ENCODE measurements around the gene SPIRE2.

SPIRE2 gene

DNA sequence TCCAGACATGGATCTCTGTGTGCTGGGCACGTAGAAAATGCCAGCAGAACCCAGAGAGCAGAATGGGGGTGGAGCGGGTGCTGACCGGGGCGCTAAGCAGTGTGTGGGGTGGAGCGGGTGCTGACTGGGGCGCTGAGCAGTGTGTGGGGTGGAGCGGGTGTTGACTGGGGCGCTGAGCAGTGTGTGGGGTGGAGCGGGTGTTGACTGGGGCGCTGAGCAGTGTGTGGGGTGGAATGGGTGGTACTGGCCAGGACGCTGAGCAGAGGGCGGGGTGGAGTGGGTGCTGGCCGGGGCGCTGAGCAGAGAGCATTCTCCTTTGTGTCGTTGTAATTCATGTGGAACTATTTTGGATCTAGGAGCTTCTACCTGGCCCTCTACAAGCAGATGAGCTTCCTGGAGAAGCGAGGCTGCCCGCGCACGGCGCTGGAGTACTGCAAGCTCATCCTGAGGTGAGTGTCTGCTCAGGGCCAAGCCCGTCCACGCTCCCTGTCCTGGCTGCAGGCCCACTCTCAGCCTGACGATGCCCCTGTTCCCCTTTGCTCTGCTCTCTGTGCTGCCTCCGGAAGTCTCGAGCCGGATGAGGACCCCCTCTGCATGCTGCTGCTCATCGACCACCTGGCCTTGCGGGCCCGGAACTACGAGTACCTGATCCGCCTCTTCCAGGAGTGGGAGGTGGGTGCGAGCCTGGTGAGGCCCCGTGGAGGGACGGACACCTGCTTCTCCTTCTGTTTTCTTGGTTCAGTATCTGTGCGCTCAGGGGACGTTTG, 70.1 kb downstream of the SPIRE2 start:
- no peak overlapping the region for H2BK12ac ChIP-seq (ENCODE audit: low read length in 2 of 2)
- H3K9me3 ChIP-seq (ENCODE audit: control insufficient read depth, low read length), result no peaks in the 10 kb centered on the region
- peaks cover 80 to 85% of the 10 kb centered on the region in 2 experiments for H3K36me3 ChIP-seq (ENCODE audit: control insufficient read depth in 1 of 2, insufficient read depth in 2 of 2, low read depth in 1 of 2, low read length in 2 of 2)
- H2AFZ ChIP-seq (ENCODE audit: low read depth, low read length), result no peak overlapping the region
- H3K4me3 ChIP-seq (ENCODE audit: insufficient read depth in 1 of 2, low read depth in 1 of 2, low read length in 2 of 2), result no peak overlapping the region
- H4K91ac ChIP-seq (ENCODE audit: low read length), result no peak overlapping the region
- H3K18ac ChIP-seq (ENCODE audit: low read depth in 1 of 2, low read length in 2 of 2), result no peak overlapping the region
- peaks cover 47% of the 10 kb centered on the region for H3K79me1 ChIP-seq (replicated peaks; ENCODE audit: low read length, poor library complexity, severe bottlenecking)
- no peak overlapping the region for H2AK5ac ChIP-seq (ENCODE audit: low read length, severe bottlenecking)
- H3K4me2 ChIP-seq (ENCODE audit: low read length, poor library complexity, severe bottlenecking), result no peak overlapping the region
- H3K4ac ChIP-seq (ENCODE audit: low read depth in 1 of 2, low read length in 2 of 2), result no peak overlapping the region
- H3K27ac ChIP-seq (ENCODE audit: low read length, poor library complexity, severe bottlenecking), result no peak overlapping the region
- no peak for DNase-seq
- no peak overlapping the region for H3K9ac ChIP-seq (ENCODE audit: low read length)
- 98% methylated on average over 36 of the region's 36 CpGs for WGBS
- no peak overlapping the region for H3K23ac ChIP-seq (ENCODE audit: low read length in 2 of 2)
- H2BK15ac ChIP-seq (ENCODE audit: low read depth, poor library complexity, severe bottlenecking), result no peak overlapping the region
- no peak overlapping the region for H2BK5ac ChIP-seq (ENCODE audit: low read depth, low read length, poor library complexity, severe bottlenecking)
- no peak overlapping the region for H2BK120ac ChIP-seq (ENCODE audit: low read depth, low read length)
- H3K27me3 ChIP-seq (ENCODE audit: control insufficient read depth in 1 of 2, insufficient read depth in 1 of 2, low read length in 2 of 2), result no peaks in the 10 kb centered on the region
- H4K8ac ChIP-seq (ENCODE audit: low read length), result no peak overlapping the region
- no peaks in the 10 kb centered on the region for H3K4me1 ChIP-seq (ENCODE audit: control insufficient read depth, insufficient read depth, low read depth, low read length)
- no peak overlapping the region for H3K14ac ChIP-seq (ENCODE audit: low read length in 2 of 2)

DNA sequence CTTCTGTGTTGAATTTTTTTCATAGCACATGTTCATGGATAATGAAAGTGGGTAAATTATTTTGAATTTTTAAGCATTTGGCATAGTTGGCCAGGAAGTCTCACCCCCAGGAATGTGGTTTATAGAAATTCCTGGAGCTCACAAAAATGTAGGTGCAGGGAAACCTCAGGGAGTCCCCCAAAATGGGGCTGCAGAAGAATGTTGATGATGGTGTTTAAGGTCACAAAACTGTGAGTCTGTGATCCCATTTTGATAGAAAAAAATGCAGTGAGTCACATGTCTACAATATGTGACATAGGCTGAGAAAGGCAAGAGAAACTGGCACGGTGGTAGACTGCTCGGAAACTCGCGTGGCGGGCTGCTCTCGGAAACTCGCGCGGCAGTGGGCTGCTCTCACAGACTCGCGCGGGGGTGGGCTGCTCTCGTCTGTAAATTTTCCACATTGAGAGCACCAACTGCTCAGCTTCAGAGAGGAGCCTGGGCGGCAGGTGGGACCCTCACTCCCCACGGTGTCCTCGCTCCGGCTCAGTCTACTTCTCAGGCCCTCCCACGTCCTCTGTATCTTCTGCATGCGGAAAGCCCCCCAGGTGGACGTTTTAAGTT, 71.7 kb downstream of the SPIRE2 start:
- H3K23ac ChIP-seq (ENCODE audit: low read length in 2 of 2), result no peak overlapping the region
- H3K4me2 ChIP-seq (ENCODE audit: low read length, poor library complexity, severe bottlenecking), result no peak overlapping the region
- H2BK5ac ChIP-seq (ENCODE audit: low read depth, low read length, poor library complexity, severe bottlenecking), result no peak overlapping the region
- no peak overlapping the region for H3K9ac ChIP-seq (ENCODE audit: low read length)
- no peak overlapping the region for H4K8ac ChIP-seq (ENCODE audit: low read length)
- WGBS, result 95% methylated on average over 20 of the region's 20 CpGs
- H3K4me3 ChIP-seq (ENCODE audit: insufficient read depth in 1 of 2, low read depth in 1 of 2, low read length in 2 of 2), result no peak overlapping the region
- peaks cover 46% of the 10 kb centered on the region for H3K79me1 ChIP-seq (replicated peaks; ENCODE audit: low read length, poor library complexity, severe bottlenecking)
- H3K18ac ChIP-seq (ENCODE audit: low read depth in 1 of 2, low read length in 2 of 2), result no peak overlapping the region
- no peak overlapping the region for H2BK15ac ChIP-seq (ENCODE audit: low read depth, poor library complexity, severe bottlenecking)
- H2AK5ac ChIP-seq (ENCODE audit: low read length, severe bottlenecking), result no peak overlapping the region
- no peaks in the 10 kb centered on the region for H3K4me1 ChIP-seq (ENCODE audit: control insufficient read depth, insufficient read depth, low read depth, low read length)
- no peak overlapping the region for H2BK12ac ChIP-seq (ENCODE audit: low read length in 2 of 2)
- no peak overlapping the region for H3K4ac ChIP-seq (ENCODE audit: low read depth in 1 of 2, low read length in 2 of 2)
- no peaks in the 10 kb centered on the region for H3K27me3 ChIP-seq (ENCODE audit: control insufficient read depth in 1 of 2, insufficient read depth in 1 of 2, low read length in 2 of 2)
- H4K91ac ChIP-seq (ENCODE audit: low read length), result no peak overlapping the region
- H2BK120ac ChIP-seq (ENCODE audit: low read depth, low read length), result no peak overlapping the region
- H2AFZ ChIP-seq (ENCODE audit: low read depth, low read length), result no peak overlapping the region
- DNase-seq, result no peak
- H3K14ac ChIP-seq (ENCODE audit: low read length in 2 of 2), result no peak overlapping the region
- no peaks in the 10 kb centered on the region for H3K9me3 ChIP-seq (ENCODE audit: control insufficient read depth, low read length)
- no peak overlapping the region for H3K27ac ChIP-seq (ENCODE audit: low read length, poor library complexity, severe bottlenecking)
- peaks cover 81 to 85% of the 10 kb centered on the region in 2 experiments for H3K36me3 ChIP-seq (ENCODE audit: control insufficient read depth in 1 of 2, insufficient read depth in 2 of 2, low read depth in 1 of 2, low read length in 2 of 2)

DNA sequence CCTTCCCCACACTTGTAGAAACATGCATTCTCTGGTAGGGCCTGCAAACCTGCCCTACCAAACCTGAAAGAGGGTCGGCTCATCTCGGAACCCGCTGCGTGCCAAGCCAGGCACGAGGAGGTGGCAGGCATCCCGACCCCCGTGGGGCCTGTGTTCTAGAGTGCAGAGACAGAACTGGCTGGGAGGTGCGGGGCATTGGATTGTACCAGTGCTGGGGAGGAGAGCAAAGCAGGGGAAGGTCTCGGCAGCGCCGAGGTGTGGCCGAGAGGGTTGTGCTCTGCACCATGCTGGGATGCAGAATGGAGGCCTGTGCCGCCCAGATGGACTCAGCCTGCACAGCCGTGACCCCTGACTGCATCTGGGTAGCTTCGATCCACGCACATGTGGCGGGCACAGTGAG, 72.6 kb downstream of the SPIRE2 start:
- H3K9ac ChIP-seq (ENCODE audit: low read length), result no peak overlapping the region
- peaks cover 81 to 85% of the 10 kb centered on the region in 2 experiments for H3K36me3 ChIP-seq (ENCODE audit: control insufficient read depth in 1 of 2, insufficient read depth in 2 of 2, low read depth in 1 of 2, low read length in 2 of 2)
- H3K27me3 ChIP-seq (ENCODE audit: control insufficient read depth in 1 of 2, insufficient read depth in 1 of 2, low read length in 2 of 2), result no peaks in the 10 kb centered on the region
- H3K18ac ChIP-seq (ENCODE audit: low read depth in 1 of 2, low read length in 2 of 2), result no peak overlapping the region
- H3K27ac ChIP-seq (ENCODE audit: low read length, poor library complexity, severe bottlenecking), result no peak overlapping the region
- no peak overlapping the region for H2AFZ ChIP-seq (ENCODE audit: low read depth, low read length)
- DNase-seq, result no peak
- no peak overlapping the region for H3K4me3 ChIP-seq (ENCODE audit: insufficient read depth in 1 of 2, low read depth in 1 of 2, low read length in 2 of 2)
- no peaks in the 10 kb centered on the region for H3K4me1 ChIP-seq (ENCODE audit: control insufficient read depth, insufficient read depth, low read depth, low read length)
- no peak overlapping the region for H3K4ac ChIP-seq (ENCODE audit: low read depth in 1 of 2, low read length in 2 of 2)
- H3K79me1 ChIP-seq (replicated peaks; ENCODE audit: low read length, poor library complexity, severe bottlenecking), result peaks cover 39% of the 10 kb centered on the region
- no peaks in the 10 kb centered on the region for H3K9me3 ChIP-seq (ENCODE audit: control insufficient read depth, low read length)
- no peak overlapping the region for H2BK120ac ChIP-seq (ENCODE audit: low read depth, low read length)
- no peak overlapping the region for H3K23ac ChIP-seq (ENCODE audit: low read length in 2 of 2)
- no peak overlapping the region for H2BK5ac ChIP-seq (ENCODE audit: low read depth, low read length, poor library complexity, severe bottlenecking)
- H3K14ac ChIP-seq (ENCODE audit: low read length in 2 of 2), result no peak overlapping the region
- no peak overlapping the region for H4K8ac ChIP-seq (ENCODE audit: low read length)
- no peak overlapping the region for H2AK5ac ChIP-seq (ENCODE audit: low read length, severe bottlenecking)
- no peak overlapping the region for H4K91ac ChIP-seq (ENCODE audit: low read length)
- H3K4me2 ChIP-seq (ENCODE audit: low read length, poor library complexity, severe bottlenecking), result no peak overlapping the region
- no peak overlapping the region for H2BK12ac ChIP-seq (ENCODE audit: low read length in 2 of 2)
- H2BK15ac ChIP-seq (ENCODE audit: low read depth, poor library complexity, severe bottlenecking), result no peak overlapping the region
- 98% methylated on average over 17 of the region's 17 CpGs for WGBS

DNA sequence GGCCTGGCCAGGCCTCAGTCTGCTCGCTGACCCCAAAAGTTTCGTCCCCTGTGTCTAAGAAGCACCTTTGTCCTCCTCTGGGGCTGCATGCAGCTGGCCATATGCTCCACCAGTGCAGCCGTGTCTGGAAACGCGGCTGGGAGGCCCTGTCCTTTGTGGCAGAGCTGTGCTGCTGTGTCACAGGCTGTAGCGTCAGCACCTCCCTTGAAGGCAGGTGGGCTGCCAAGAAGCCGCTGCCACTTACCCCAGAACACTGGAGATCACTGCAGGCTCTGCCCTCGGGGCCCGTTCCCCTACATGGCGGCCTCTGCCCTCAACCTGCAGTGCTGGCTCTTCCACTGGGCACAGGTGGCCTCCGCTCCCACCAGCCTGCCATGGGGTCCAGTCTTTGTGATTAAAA, 74.7 kb downstream of the SPIRE2 start:
- H2AFZ ChIP-seq (ENCODE audit: low read depth, low read length), result no peak overlapping the region
- H3K9ac ChIP-seq (ENCODE audit: low read length), result no peak overlapping the region
- 98% methylated on average over 11 of the region's 11 CpGs for WGBS
- H3K9me3 ChIP-seq (ENCODE audit: control insufficient read depth, low read length), result no peaks in the 10 kb centered on the region
- no peak overlapping the region for H3K4me2 ChIP-seq (ENCODE audit: low read length, poor library complexity, severe bottlenecking)
- H3K14ac ChIP-seq (ENCODE audit: low read length in 2 of 2), result peak overlapping the region in 1 of 2 experiments; percentile 38
- H2BK12ac ChIP-seq (ENCODE audit: low read length in 2 of 2), result peak overlapping the region in 1 of 2 experiments; percentile 25
- H4K91ac ChIP-seq (ENCODE audit: low read length), result no peak overlapping the region
- H3K4ac ChIP-seq (ENCODE audit: low read depth in 1 of 2, low read length in 2 of 2), result no peak overlapping the region
- H3K27ac ChIP-seq (ENCODE audit: low read length, poor library complexity, severe bottlenecking), result no peak overlapping the region
- no peaks in the 10 kb centered on the region for H3K4me1 ChIP-seq (ENCODE audit: control insufficient read depth, insufficient read depth, low read depth, low read length)
- H4K8ac ChIP-seq (ENCODE audit: low read length), result no peak overlapping the region
- H3K27me3 ChIP-seq (ENCODE audit: control insufficient read depth in 1 of 2, insufficient read depth in 1 of 2, low read length in 2 of 2), result no peaks in the 10 kb centered on the region
- DNase-seq, result no peak
- no peak overlapping the region for H3K18ac ChIP-seq (ENCODE audit: low read depth in 1 of 2, low read length in 2 of 2)
- no peak overlapping the region for H3K23ac ChIP-seq (ENCODE audit: low read length in 2 of 2)
- no peak overlapping the region for H2BK15ac ChIP-seq (ENCODE audit: low read depth, poor library complexity, severe bottlenecking)
- no peak overlapping the region for H2BK5ac ChIP-seq (ENCODE audit: low read depth, low read length, poor library complexity, severe bottlenecking)
- H3K36me3 ChIP-seq (ENCODE audit: control insufficient read depth in 1 of 2, insufficient read depth in 2 of 2, low read depth in 1 of 2, low read length in 2 of 2), result peaks cover 77 to 88% of the 10 kb centered on the region in 2 experiments
- H2AK5ac ChIP-seq (ENCODE audit: low read length, severe bottlenecking), result no peak overlapping the region
- H3K4me3 ChIP-seq (ENCODE audit: insufficient read depth in 1 of 2, low read depth in 1 of 2, low read length in 2 of 2), result no peak overlapping the region
- H3K79me1 ChIP-seq (replicated peaks; ENCODE audit: low read length, poor library complexity, severe bottlenecking), result peaks cover 30% of the 10 kb centered on the region
- H2BK120ac ChIP-seq (ENCODE audit: low read depth, low read length), result no peak overlapping the region
